ENCODE measurements around the gene TMEM44. TPM values are rescaled to one million over a fixed set of nuclear protein-coding genes. Genes with fewer than 3 reads are reported as not detected.
A peak's percentile ranks its signal among the peaks of the same experiment; 100 is the strongest.
"Not testable (repeated sequence)": the region's sequence is repeated elsewhere in the genome, so short reads cannot be mapped to it uniquely, and the experiment has no call there.

Gene TMEM44
- total and polyA plus RNA-seq, 2 donors (not counting 3 experiments of a cell fraction or from before 2014, with no cell fraction given): 93.8 to 125 TPM

DNA sequence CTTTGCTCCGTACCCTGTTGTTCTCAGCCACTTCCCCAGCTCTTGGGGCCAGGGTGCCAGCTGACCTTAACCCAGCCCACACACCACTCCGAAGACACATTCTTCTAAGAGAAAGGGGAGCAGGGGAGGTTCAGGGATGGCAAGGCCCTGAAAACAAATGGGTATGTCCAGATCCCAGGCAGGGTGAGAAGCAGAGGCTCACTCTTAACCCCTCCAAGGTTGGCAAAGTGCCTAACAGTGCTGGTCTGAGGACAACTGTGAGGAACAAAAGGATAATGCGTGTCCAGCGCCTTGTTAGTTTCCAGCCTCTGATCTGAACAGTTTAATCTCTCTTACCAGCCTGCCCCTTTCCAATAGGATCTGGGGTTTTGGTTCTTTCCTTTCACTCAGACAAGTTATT, 1.5 kb downstream of the TMEM44 start:
- POLR2A ChIA-PET: no interaction called here
- Histone ChIP-seq H3K27ac (ENCODE audit: insufficient read depth, low read depth, low read length) (no peak overlapping the region), H3K4me1 (ENCODE audit: control insufficient read depth, extremely low read depth, insufficient read depth, low read length) (peaks cover 15% of the 10 kb centered on the region), H3K4me2 (ENCODE audit: insufficient read depth, low read length) (peak overlapping the region; percentile 92), H3K27me3 (ENCODE audit: control insufficient read depth in 2 of 2, insufficient read depth in 2 of 2, low read length in 2 of 2) (no peaks in the 10 kb centered on the region), H3K9me3 (replicated peaks; ENCODE audit: control insufficient read depth, insufficient read depth, low read length) (no peaks in the 10 kb centered on the region), H4K20me1 (replicated peaks; ENCODE audit: control insufficient read depth, extremely low read depth, insufficient read depth, low read length) (no peaks in the 10 kb centered on the region), H3K36me3 (ENCODE audit: control insufficient read depth in 2 of 2, extremely low read depth in 1 of 2, insufficient read depth in 2 of 2, low read length in 2 of 2) (peaks cover 21 to 23% of the 10 kb centered on the region in 2 experiments), H3K4me3 (replicated peaks in 1 of 3; ENCODE audit: insufficient read depth in 1 of 3, low read depth in 1 of 3, low read length in 3 of 3) (peak overlapping the region in 2 of 3 experiments; percentile 94 to 96), H3K9me1 (replicated peaks; ENCODE audit: control insufficient read depth, extremely low read depth, insufficient read depth, low read length) (no peaks in the 10 kb centered on the region), H2AFZ (ENCODE audit: low read depth, low read length) (no peak overlapping the region), H3K9ac (replicated peaks; ENCODE audit: extremely low read depth, insufficient read depth, low read length) (no peak overlapping the region), H3K79me2 (ENCODE audit: control insufficient read depth, insufficient read depth, low read length) (peaks cover 29% of the 10 kb centered on the region)
- intact Hi-C loops (cut with micrococcal nuclease): loop anchor here (1.0 to 5.0 kb wide), 2 partner anchors 9 to 41 kb away; partner anchors contain the start of gene LSG1
- CTCF ChIA-PET: no interaction called here
- no TSS peak for BruUV-seq (replicated peaks)
- no peak for DNase-seq (ENCODE audit: low read depth, low spot score)
- dilution Hi-C loops (cut with MboI; ENCODE audit: extremely low pct_ligation_motif_present, low sequenced_read_pairs): no loop called here
- FAIRE-seq: no peak
- TF ChIP-seq, protein P1, sequence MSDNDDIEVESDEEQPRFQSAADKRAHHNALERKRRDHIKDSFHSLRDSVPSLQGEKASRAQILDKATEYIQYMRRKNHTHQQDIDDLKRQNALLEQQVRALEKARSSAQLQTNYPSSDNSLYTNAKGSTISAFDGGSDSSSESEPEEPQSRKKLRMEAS (IDR thresholded peaks at IDR 0.05; ENCODE audit: insufficient read depth, insufficient read length): no peak
- no peak for TF ChIP-seq EZH2 (IDR thresholded peaks at IDR 0.05; ENCODE audit: borderline replicate concordance, low read depth, low read length, severe bottlenecking)
- TF ChIP-seq, protein P2, sequence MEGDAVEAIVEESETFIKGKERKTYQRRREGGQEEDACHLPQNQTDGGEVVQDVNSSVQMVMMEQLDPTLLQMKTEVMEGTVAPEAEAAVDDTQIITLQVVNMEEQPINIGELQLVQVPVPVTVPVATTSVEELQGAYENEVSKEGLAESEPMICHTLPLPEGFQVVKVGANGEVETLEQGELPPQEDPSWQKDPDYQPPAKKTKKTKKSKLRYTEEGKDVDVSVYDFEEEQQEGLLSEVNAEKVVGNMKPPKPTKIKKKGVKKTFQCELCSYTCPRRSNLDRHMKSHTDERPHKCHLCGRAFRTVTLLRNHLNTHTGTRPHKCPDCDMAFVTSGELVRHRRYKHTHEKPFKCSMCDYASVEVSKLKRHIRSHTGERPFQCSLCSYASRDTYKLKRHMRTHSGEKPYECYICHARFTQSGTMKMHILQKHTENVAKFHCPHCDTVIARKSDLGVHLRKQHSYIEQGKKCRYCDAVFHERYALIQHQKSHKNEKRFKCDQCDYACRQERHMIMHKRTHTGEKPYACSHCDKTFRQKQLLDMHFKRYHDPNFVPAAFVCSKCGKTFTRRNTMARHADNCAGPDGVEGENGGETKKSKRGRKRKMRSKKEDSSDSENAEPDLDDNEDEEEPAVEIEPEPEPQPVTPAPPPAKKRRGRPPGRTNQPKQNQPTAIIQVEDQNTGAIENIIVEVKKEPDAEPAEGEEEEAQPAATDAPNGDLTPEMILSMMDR (IDR thresholded peaks at IDR 0.05; ENCODE audit: extremely low read depth in 1 of 2, insufficient read depth in 1 of 2, low read depth in 1 of 2, low read length in 2 of 2): no peak
- no peak for TF ChIP-seq POLR2A (IDR thresholded peaks at IDR 0.05; ENCODE audit: low read depth, low read length)
- no peak for TF ChIP-seq GATA2 (IDR thresholded peaks at IDR 0.05; ENCODE audit: insufficient read depth, insufficient read length, low read depth, low read length)
- TF ChIP-seq JUN (IDR thresholded peaks at IDR 0.05; ENCODE audit: borderline replicate concordance, insufficient read depth, insufficient read length, low read depth): no peak
- TF ChIP-seq FOS (IDR thresholded peaks at IDR 0.05; ENCODE audit: borderline replicate concordance, insufficient read depth, low read length): no peak

DNA sequence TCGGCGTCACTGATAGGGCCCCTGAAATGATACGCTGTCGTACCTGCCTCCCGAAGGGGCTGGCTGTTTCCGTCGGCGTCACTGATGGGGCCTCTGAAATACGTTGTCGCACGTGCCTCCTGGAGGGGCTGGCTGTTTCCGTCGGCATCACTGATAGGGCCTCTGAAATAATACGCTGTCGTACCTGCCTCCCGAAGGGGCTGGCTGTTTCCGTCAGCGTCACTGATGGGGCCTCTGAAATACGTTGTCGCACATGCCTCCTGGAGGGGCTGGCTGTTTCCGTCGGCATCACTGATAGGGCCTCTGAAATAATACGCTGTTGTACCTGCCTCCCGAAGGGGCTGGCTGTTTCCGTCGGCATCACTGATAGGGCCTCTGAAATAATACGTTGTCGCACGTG, 2.5 kb downstream of the TMEM44 start:
- CTCF ChIA-PET; dilution Hi-C loops (cut with MboI; ENCODE audit: extremely low pct_ligation_motif_present, low sequenced_read_pairs); H3K4me3 ChIP-seq (replicated peaks in 1 of 3; ENCODE audit: insufficient read depth in 1 of 3, low read depth in 1 of 3, low read length in 3 of 3); DNase-seq (ENCODE audit: low read depth, low spot score); H2AFZ ChIP-seq (ENCODE audit: low read depth, low read length); BruUV-seq (replicated peaks); H3K9ac ChIP-seq (replicated peaks; ENCODE audit: extremely low read depth, insufficient read depth, low read length); POLR2A ChIA-PET; FAIRE-seq; H3K27me3 ChIP-seq (ENCODE audit: control insufficient read depth in 2 of 2, insufficient read depth in 2 of 2, low read length in 2 of 2); H3K27ac ChIP-seq (ENCODE audit: insufficient read depth, low read depth, low read length); H3K9me3 ChIP-seq (replicated peaks; ENCODE audit: control insufficient read depth, insufficient read depth, low read length); H3K4me2 ChIP-seq (ENCODE audit: insufficient read depth, low read length); H3K9me1 ChIP-seq (replicated peaks; ENCODE audit: control insufficient read depth, extremely low read depth, insufficient read depth, low read length); H4K20me1 ChIP-seq (replicated peaks; ENCODE audit: control insufficient read depth, extremely low read depth, insufficient read depth, low read length): not testable (repeated sequence)
- Histone ChIP-seq H3K4me1 (ENCODE audit: control insufficient read depth, extremely low read depth, insufficient read depth, low read length) (peaks cover 15% of the 10 kb centered on the region), H3K36me3 (ENCODE audit: control insufficient read depth in 2 of 2, extremely low read depth in 1 of 2, insufficient read depth in 2 of 2, low read length in 2 of 2) (peaks cover 24 to 31% of the 10 kb centered on the region in 2 experiments), H3K79me2 (ENCODE audit: control insufficient read depth, insufficient read depth, low read length) (peaks cover 29% of the 10 kb centered on the region)
- intact Hi-C loops (cut with micrococcal nuclease): loop anchor here (5.0 kb wide), 1 partner anchor 42 kb away; the partner anchor contains the start of gene LSG1
